ACC112 (cell line): ENCODE data around the gene SCAPER.

Experiments used
- H2AFZ ChIP-seq: fragments of 200-600 bp; sonication (generic); one replicate; pipeline ENCODE4 v1.6.0; 2017; ENCODE audit warnings: antibody characterized with exemption, low read length; ENCODE audit not compliant: unreplicated experiment
- H3K27ac ChIP-seq: fragments of 200-600 bp; sonication (generic); 2 replicates; pipeline ENCODE4 v1.5.1; 2014; ENCODE audit warnings: low read depth, mild to moderate bottlenecking, antibody characterized with exemption, low read length, moderate library complexity
- H3K27me3 ChIP-seq: fragments of 200-600 bp; sonication (generic); 2 replicates; pipeline ENCODE4 v1.6.1; 2014; ENCODE audit warnings: mild to moderate bottlenecking, antibody characterized with exemption, low read length, moderate library complexity, mixed read lengths; ENCODE audit not compliant: insufficient read depth
- H3K36me3 ChIP-seq: fragments of 200-600 bp; sonication (generic); 2 replicates; pipeline ENCODE4 v1.6.1; 2016; ENCODE audit warnings: mild to moderate bottlenecking, antibody characterized with exemption, low read length, moderate library complexity, mixed read lengths; ENCODE audit not compliant: insufficient read depth
- H3K4me1 ChIP-seq: fragments of 200-600 bp; sonication (generic); one replicate; pipeline ENCODE4 v1.6.1; 2016; ENCODE audit warnings: low read length, mixed read lengths; ENCODE audit not compliant: insufficient read depth, unreplicated experiment, control insufficient read depth
- H3K4me3 ChIP-seq: fragments of 200-600 bp; sonication (generic); 2 replicates; pipeline ENCODE4 v1.5.1; 2014; ENCODE audit warnings: mild to moderate bottlenecking, low read depth, low read length
- H3K79me2 ChIP-seq: fragments of 200-600 bp; sonication (generic); one replicate; pipeline ENCODE4 v1.6.0; 2016; ENCODE audit warnings: low read length; ENCODE audit not compliant: control insufficient read depth, unreplicated experiment, insufficient read depth

The SCAPER gene

GRCh38 chr15:76684002-76684401 lies 221.1 kb downstream of the SCAPER start:
- Histone ChIP-seq H3K4me1 (no peaks in the 10 kb centered on the region), H3K27me3 (no peaks in the 10 kb centered on the region), H3K79me2 (no peaks in the 10 kb centered on the region), H2AFZ (no peak overlapping the region), H3K27ac (no peak overlapping the region), H3K36me3 (no peaks in the 10 kb centered on the region), H3K4me3 (no peak overlapping the region)

- Histone ChIP-seq H3K27me3 (no peaks in the 10 kb centered on the region), H3K4me3 (no peak overlapping the region), H3K36me3 (no peaks in the 10 kb centered on the region), H3K4me1 (peaks cover 5% of the 10 kb centered on the region), H2AFZ (no peak overlapping the region), H3K27ac (no peak overlapping the region), H3K79me2 (no peaks in the 10 kb centered on the region)
Observed at GRCh38 chr15:76682833-76683232, 222.3 kb downstream of the SCAPER start.

- Histone ChIP-seq H3K36me3 (no peaks in the 10 kb centered on the region), H2AFZ (no peak overlapping the region), H3K4me3 (no peak overlapping the region), H3K27ac (no peak overlapping the region), H3K4me1 (peaks cover 5% of the 10 kb centered on the region), H3K79me2 (no peaks in the 10 kb centered on the region), H3K27me3 (no peaks in the 10 kb centered on the region)
Observed at GRCh38 chr15:76682259-76682658, 222.9 kb downstream of the SCAPER start.

- peaks cover 5% of the 10 kb centered on the region for H3K4me1 ChIP-seq
- H3K27ac ChIP-seq = no peak overlapping the region
- H3K79me2 ChIP-seq = no peaks in the 10 kb centered on the region
- no peak overlapping the region for H2AFZ ChIP-seq
- H3K4me3 ChIP-seq = no peak overlapping the region
- no peaks in the 10 kb centered on the region for H3K36me3 ChIP-seq
- no peaks in the 10 kb centered on the region for H3K27me3 ChIP-seq
Observed at GRCh38 chr15:76678766-76679165, 226.4 kb downstream of the SCAPER start.

- Histone ChIP-seq H3K4me1 (peaks cover 5% of the 10 kb centered on the region), H3K27me3 (no peaks in the 10 kb centered on the region), H3K79me2 (no peaks in the 10 kb centered on the region), H3K36me3 (no peaks in the 10 kb centered on the region), H2AFZ (no peak overlapping the region), H3K27ac (no peak overlapping the region), H3K4me3 (no peak overlapping the region)
Observed at GRCh38 chr15:76674883-76675282, 230.3 kb downstream of the SCAPER start.

GRCh38 chr15:76669521-76670207 lies 235.5 kb downstream of the SCAPER start:
- no peaks in the 10 kb centered on the region for H3K27me3 ChIP-seq
- no peak overlapping the region for H3K27ac ChIP-seq
- no peaks in the 10 kb centered on the region for H3K36me3 ChIP-seq
- no peaks in the 10 kb centered on the region for H3K4me1 ChIP-seq
- H3K79me2 ChIP-seq = no peaks in the 10 kb centered on the region
- H3K4me3 ChIP-seq = no peak overlapping the region
- H2AFZ ChIP-seq = no peak overlapping the region

GRCh38 chr15:76668900-76669299 lies 236.2 kb downstream of the SCAPER start:
- no peaks in the 10 kb centered on the region for H3K4me1 ChIP-seq
- no peak overlapping the region for H2AFZ ChIP-seq
- no peak overlapping the region for H3K27ac ChIP-seq
- H3K36me3 ChIP-seq = no peaks in the 10 kb centered on the region
- no peaks in the 10 kb centered on the region for H3K27me3 ChIP-seq
- no peaks in the 10 kb centered on the region for H3K79me2 ChIP-seq
- no peak overlapping the region for H3K4me3 ChIP-seq

- H3K4me1 ChIP-seq = no peaks in the 10 kb centered on the region
- H2AFZ ChIP-seq = no peak overlapping the region
- H3K4me3 ChIP-seq = no peak overlapping the region
- no peaks in the 10 kb centered on the region for H3K36me3 ChIP-seq
- no peaks in the 10 kb centered on the region for H3K27me3 ChIP-seq
- no peaks in the 10 kb centered on the region for H3K79me2 ChIP-seq
- H3K27ac ChIP-seq = no peak overlapping the region
Observed at GRCh38 chr15:76667943-76668715, 237.0 kb downstream of the SCAPER start.

GRCh38 chr15:76664895-76665294 lies 240.2 kb downstream of the SCAPER start:
- H3K27me3 ChIP-seq = no peaks in the 10 kb centered on the region

GRCh38 chr15:76664411-76664810 lies 240.7 kb downstream of the SCAPER start:
- Histone ChIP-seq H3K4me1 (no peaks in the 10 kb centered on the region), H3K27ac (no peak overlapping the region), H2AFZ (no peak overlapping the region), H3K36me3 (no peaks in the 10 kb centered on the region; the same call in 1 of the 2 replicates), H3K4me3 (no peak overlapping the region), H3K79me2 (no peaks in the 10 kb centered on the region), H3K27me3 (no peaks in the 10 kb centered on the region)

More at GRCh38 chr15:76664895-76665294, 240.2 kb downstream of the SCAPER start:
- Histone ChIP-seq H3K4me3 (no peak overlapping the region), H3K36me3 (no peaks in the 10 kb centered on the region; the same call in 1 of the 2 replicates), H2AFZ (no peak overlapping the region), H3K79me2 (no peaks in the 10 kb centered on the region), H3K4me1 (no peaks in the 10 kb centered on the region), H3K27ac (no peak overlapping the region)

- Histone ChIP-seq H3K79me2 (no peaks in the 10 kb centered on the region), H3K27me3 (no peaks in the 10 kb centered on the region), H3K4me3 (no peak overlapping the region), H3K36me3 (no peaks in the 10 kb centered on the region; the same call in 1 of the 2 replicates), H3K4me1 (no peaks in the 10 kb centered on the region), H3K27ac (no peak overlapping the region), H2AFZ (no peak overlapping the region)
Observed at GRCh38 chr15:76663529-76663928, 241.6 kb downstream of the SCAPER start.
